ENCODE data around the gene KHK. TPM values are rescaled to one million over a fixed set of nuclear protein-coding genes. Genes with fewer than 3 reads are reported as not detected.

Gene KHK
- total and polyA plus RNA-seq, 2 experiments from 2014 or later, result 0.51 TPM; not detected in 1

DNA sequence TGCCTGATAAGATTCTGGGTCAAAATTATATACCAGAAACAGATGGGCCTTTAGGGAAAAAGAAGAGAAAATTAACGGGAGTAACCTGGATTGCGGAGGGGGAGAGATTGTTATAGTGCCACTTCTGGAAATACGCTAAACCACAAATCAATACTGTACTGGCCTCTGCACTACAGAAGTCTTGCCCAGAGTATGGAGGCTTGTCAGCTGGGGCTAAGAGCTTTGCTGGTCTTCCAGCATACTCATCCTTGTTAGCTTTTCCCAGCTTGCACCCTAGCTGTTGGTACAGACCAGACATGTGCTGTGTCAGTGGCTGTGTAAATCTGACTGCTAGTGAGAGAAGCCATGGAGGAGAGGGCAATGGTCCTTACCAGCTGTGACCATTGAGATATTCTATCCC is 26.2 kb upstream of the KHK start:
- peaks cover 4% of the 10 kb centered on the region; the same call in 1 of the 2 replicates for H3K79me2 ChIP-seq (ENCODE audit: insufficient read depth)
- H3K4me2 ChIP-seq (ENCODE audit: unreplicated experiment), result no peak overlapping the region
- no peak overlapping the region for H2AFZ ChIP-seq
- no peaks in the 10 kb centered on the region for H3K27me3 ChIP-seq (replicated peaks; ENCODE audit: insufficient read depth)
- DNase-seq, result no peak
- no peaks in the 10 kb centered on the region for H3K9me3 ChIP-seq (ENCODE audit: low read depth)
- H4K20me1 ChIP-seq (ENCODE audit: insufficient read depth), result no peaks in the 10 kb centered on the region
- no peak for TF ChIP-seq EZH2 (IDR thresholded peaks at IDR 0.05; ENCODE audit: insufficient read depth, poor library complexity, severe bottlenecking)
- no peak for TF ChIP-seq EZH2phosphoT487 (IDR thresholded peaks at IDR 0.05; ENCODE audit: insufficient read depth, low read depth)
- H3K4me1 ChIP-seq (ENCODE audit: insufficient read depth), result no peaks in the 10 kb centered on the region
- H3K9ac ChIP-seq, result no peak overlapping the region
- H3K36me3 ChIP-seq (ENCODE audit: low read depth), result peaks cover 8% of the 10 kb centered on the region; the same call in 1 of the 2 replicates
- H3K4me3 ChIP-seq, result no peak overlapping the region
- H3F3A ChIP-seq (ENCODE audit: insufficient read depth), result peaks cover 48% of the 10 kb centered on the region
- in situ Hi-C loops (cut with MboI), result no loop called here
- 81% methylated on average over 3 of the region's 3 CpGs for WGBS, 2 experiments (ENCODE audit: low coverage in 1 of 2, low lambda C conversion rate in 2 of 2, missing lambda C conversion rate in 2 of 2)
- H3K27ac ChIP-seq, result no peak overlapping the region
- no peaks in the 10 kb centered on the region for H3K9me2 ChIP-seq (ENCODE audit: insufficient read depth)

DNA sequence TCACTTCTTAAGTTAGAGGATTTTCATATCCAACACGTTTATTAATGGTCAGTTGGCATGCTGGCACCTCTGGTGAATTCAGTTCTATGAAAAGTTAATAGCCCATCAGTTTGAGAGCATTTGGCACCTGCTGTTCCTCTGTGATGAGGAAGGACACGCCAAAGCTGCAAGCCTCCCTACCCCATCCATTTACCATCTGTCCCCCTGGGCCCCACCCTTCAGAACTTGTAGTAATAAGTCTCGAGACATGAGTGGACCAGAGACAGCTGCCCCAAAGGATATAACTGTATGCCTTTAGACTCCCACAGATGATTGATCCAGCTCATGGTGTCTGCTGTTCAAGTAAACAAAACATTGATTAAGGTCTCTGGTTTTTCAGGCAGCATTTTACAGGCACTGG is 21.4 kb upstream of the KHK start:
- H3K36me3 ChIP-seq (ENCODE audit: low read depth), result peaks cover 17% of the 10 kb centered on the region; the same call in 1 of the 2 replicates
- in situ Hi-C loops (cut with MboI), result no loop called here
- no peak overlapping the region for H3K27ac ChIP-seq
- no peak for DNase-seq
- no peak overlapping the region for H3K9ac ChIP-seq
- H3K9me2 ChIP-seq (ENCODE audit: insufficient read depth), result no peaks in the 10 kb centered on the region
- peaks cover 17% of the 10 kb centered on the region for H3K4me1 ChIP-seq (ENCODE audit: insufficient read depth)
- no peaks in the 10 kb centered on the region for H4K20me1 ChIP-seq (ENCODE audit: insufficient read depth)
- H3K79me2 ChIP-seq (ENCODE audit: insufficient read depth), result peaks cover 52% of the 10 kb centered on the region
- no peak overlapping the region for H3K4me2 ChIP-seq (ENCODE audit: unreplicated experiment)
- TF ChIP-seq EZH2 (IDR thresholded peaks at IDR 0.05; ENCODE audit: insufficient read depth, poor library complexity, severe bottlenecking), result no peak
- H3K9me3 ChIP-seq (ENCODE audit: low read depth), result no peaks in the 10 kb centered on the region
- peaks cover 68% of the 10 kb centered on the region for H3F3A ChIP-seq (ENCODE audit: insufficient read depth)
- WGBS, 2 experiments (ENCODE audit: low coverage in 1 of 2, low lambda C conversion rate in 2 of 2, missing lambda C conversion rate in 2 of 2), result 68 to 79% methylated on average over 3 of the region's 3 CpGs
- no peak overlapping the region for H3K4me3 ChIP-seq
- H2AFZ ChIP-seq, result no peak overlapping the region
- H3K27me3 ChIP-seq (replicated peaks; ENCODE audit: insufficient read depth), result no peaks in the 10 kb centered on the region

DNA sequence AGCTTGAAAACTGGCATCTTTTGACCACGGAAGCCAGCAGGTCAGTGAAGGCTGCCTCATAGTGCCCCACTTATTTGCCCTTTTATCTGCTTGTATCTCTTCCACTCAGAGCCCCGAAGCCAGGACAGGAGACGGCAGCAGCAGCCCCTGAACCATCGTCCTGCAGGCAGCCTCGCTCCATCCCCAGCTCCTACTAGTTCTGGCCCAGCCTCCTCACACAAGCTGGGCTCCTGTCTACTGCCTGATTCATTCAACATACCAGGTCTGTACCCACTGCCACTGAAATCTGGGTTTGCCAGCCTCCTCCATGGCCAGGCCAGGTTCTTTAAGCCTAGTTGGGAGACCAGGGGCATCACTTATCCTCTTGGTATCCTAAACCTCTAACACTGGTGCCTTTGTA is 19.2 kb upstream of the KHK start:
- peaks cover 65% of the 10 kb centered on the region for H3K79me2 ChIP-seq (ENCODE audit: insufficient read depth)
- H4K20me1 ChIP-seq (ENCODE audit: insufficient read depth), result no peaks in the 10 kb centered on the region
- DNase-seq, result no peak

GRCh38 chr2:27069436-27069835 is 17.1 kb upstream of the KHK start:
- TF ChIP-seq EZH2phosphoT487 (IDR thresholded peaks at IDR 0.05; ENCODE audit: insufficient read depth, low read depth) (no peak), EZH2 (IDR thresholded peaks at IDR 0.05; ENCODE audit: insufficient read depth, poor library complexity, severe bottlenecking) (no peak)
- Histone ChIP-seq H4K20me1 (ENCODE audit: insufficient read depth) (no peaks in the 10 kb centered on the region), H3K4me2 (ENCODE audit: unreplicated experiment) (peak overlapping the region; percentile 83), H2AFZ (no peak overlapping the region), H3K9ac (peak overlapping the region; percentile 96), H3K27ac (no peak overlapping the region), H3K79me2 (ENCODE audit: insufficient read depth) (peaks cover 65% of the 10 kb centered on the region), H3K4me3 (peak overlapping the region; percentile 91), H3K27me3 (replicated peaks; ENCODE audit: insufficient read depth) (no peaks in the 10 kb centered on the region), H3K4me1 (ENCODE audit: insufficient read depth) (peaks cover 21% of the 10 kb centered on the region), H3K9me2 (ENCODE audit: insufficient read depth) (no peaks in the 10 kb centered on the region), H3K36me3 (ENCODE audit: low read depth) (peaks cover 20% of the 10 kb centered on the region), H3K9me3 (ENCODE audit: low read depth) (no peaks in the 10 kb centered on the region), H3F3A (ENCODE audit: insufficient read depth) (peaks cover 31% of the 10 kb centered on the region)
- in situ Hi-C loops (cut with MboI), result no loop called here
- WGBS, 2 experiments (ENCODE audit: low coverage in 1 of 2, low lambda C conversion rate in 2 of 2, missing lambda C conversion rate in 2 of 2), result 98% methylated on average over 6 of the region's 6 CpGs
- no peak for DNase-seq

More for the DNA sequence above, 19.2 kb upstream of the KHK start:
- H3K36me3 ChIP-seq (ENCODE audit: low read depth), result peaks cover 20% of the 10 kb centered on the region
- H3K27me3 ChIP-seq (replicated peaks; ENCODE audit: insufficient read depth), result no peaks in the 10 kb centered on the region
- H2AFZ ChIP-seq, result no peak overlapping the region
- no peak overlapping the region for H3K4me3 ChIP-seq
- WGBS, 2 experiments (ENCODE audit: low coverage in 1 of 2, low lambda C conversion rate in 2 of 2, missing lambda C conversion rate in 2 of 2), result 92 to 95% methylated on average over 5 of the region's 5 CpGs
- H3K9me3 ChIP-seq (ENCODE audit: low read depth), result no peaks in the 10 kb centered on the region
- no peak overlapping the region for H3K9ac ChIP-seq
- peaks cover 48% of the 10 kb centered on the region for H3F3A ChIP-seq (ENCODE audit: insufficient read depth)
- no peak for TF ChIP-seq EZH2 (IDR thresholded peaks at IDR 0.05; ENCODE audit: insufficient read depth, poor library complexity, severe bottlenecking)
- TF ChIP-seq EZH2phosphoT487 (IDR thresholded peaks at IDR 0.05; ENCODE audit: insufficient read depth, low read depth), result no peak
- in situ Hi-C loops (cut with MboI), result no loop called here
- peaks cover 21% of the 10 kb centered on the region for H3K4me1 ChIP-seq (ENCODE audit: insufficient read depth)
- H3K27ac ChIP-seq, result no peak overlapping the region
- H3K4me2 ChIP-seq (ENCODE audit: unreplicated experiment), result no peak overlapping the region
- no peaks in the 10 kb centered on the region for H3K9me2 ChIP-seq (ENCODE audit: insufficient read depth)
